Natural killer cell (primary cell): Measurements from ENCODE around the gene RELN. TPM values are rescaled to one million over a fixed set of nuclear protein-coding genes. Genes with fewer than 3 reads are reported as not detected.

Experiments used
- ATAC-seq, 3 donors: fragments of 150-1000 bp in 2 of 3; fragments of 200-7000 bp in 1 of 3; cut with Tn5 transposase; 1 replicate in 1 of 3; 2 replicates in 2 of 3; pipeline ENCODE4 v1.10.0; 2021; ENCODE audit warnings: mild to moderate bottlenecking in 2 of 3, moderate library complexity in 2 of 3
- DNase-seq, 2 donors: peaks; one replicate each; pipeline versions ENCODE4 v3.0.0 to v3.0.0-alpha.2; 2013 to 2021; ENCODE audit warnings: mixed read lengths in 1 of 2
- H3K27ac ChIP-seq: one replicate; pipeline ENCODE4 v1.5.1; 2013; ENCODE audit warnings: mild to moderate bottlenecking, low read length
- H3K27me3 ChIP-seq: one replicate; pipeline ENCODE4 v1.6.1; 2013; ENCODE audit warnings: low read length; ENCODE audit not compliant: control insufficient read depth, insufficient read depth
- H3K36me3 ChIP-seq: one replicate; pipeline ENCODE4 v1.6.1; 2013; ENCODE audit warnings: low read length; ENCODE audit not compliant: control insufficient read depth, insufficient read depth
- H3K4me1 ChIP-seq: one replicate; pipeline ENCODE4 v1.6.1; 2013; ENCODE audit warnings: low read length; ENCODE audit not compliant: control insufficient read depth, insufficient read depth
- H3K4me3 ChIP-seq: one replicate; pipeline ENCODE4 v1.5.1; 2013; ENCODE audit warnings: low read length
- H3K9me3 ChIP-seq: one replicate; pipeline ENCODE4 v1.6.1; 2013; ENCODE audit warnings: low read length; ENCODE audit not compliant: control insufficient read depth, insufficient read depth
- H3K27ac Mint-ChIP-seq, 2 donors: one replicate each; pipeline ENCODE4 v1.8.0; 2022; ENCODE audit warnings: mild to moderate bottlenecking in 2 of 2, mixed read lengths in 2 of 2, moderate library complexity in 1 of 2
- H3K27me3 Mint-ChIP-seq, 2 donors: one replicate each; pipeline ENCODE4 v1.8.0; 2022; ENCODE audit warnings: low read depth in 2 of 2, mixed read lengths in 2 of 2
- H3K36me3 Mint-ChIP-seq: one replicate; pipeline ENCODE4 v1.8.0; 2022; ENCODE audit warnings: mixed read lengths
- H3K4me1 Mint-ChIP-seq, 2 donors: one replicate each; pipeline ENCODE4 v1.8.0; 2022; ENCODE audit warnings: mixed read lengths in 2 of 2
- H3K4me3 Mint-ChIP-seq: one replicate; pipeline ENCODE4 v1.8.0; 2022; ENCODE audit warnings: mild to moderate bottlenecking, moderate library complexity, mixed read lengths
- H3K9me3 Mint-ChIP-seq, 2 donors: one replicate each; pipeline ENCODE4 v1.8.0; 2022; ENCODE audit warnings: mixed read lengths in 2 of 2
- WGBS: methylation state at CpG from one replicate; pipeline ENCODE4 v1.1.7; 2013; ENCODE audit warnings: missing lambda C conversion rate; ENCODE audit not compliant: insufficient coverage; 5-methylcytosine and 5-hydroxymethylcytosine counted together
- intact Hi-C: fragments of 100-400 bp; cut with micrococcal nuclease; formaldehyde crosslinking; loops from one replicate; pipeline ENCODE4 v1.14.2; 2022
- total RNA-seq, 4 donors: library from RNA; stranded (reverse); fragments of 120-200 nt in 1 of 4; gene quantifications; one replicate each; pipeline versions ENCODE4 v1.2.3 to v1.2.4, GENCODE V29; 2013 to 2022
- TF ChIP-seq, protein P1 (sequence below): fragments of 200-600 bp; IDR thresholded peaks from one replicate; pipeline ENCODE4 v1.8.0; 2022; ENCODE audit warnings: antibody characterized with exemption

RELN gene
- total RNA-seq, 3 donors from 2014 or later (not counting 1 experiment from before 2014, with no cell fraction given), result not detected

GRCh38 chr7:103651593-103652377 is 337.7 kb downstream of the RELN start:
- no peaks in the 10 kb centered on the region for H3K4me1 Mint-ChIP-seq
- H3K27me3 Mint-ChIP-seq, result peaks cover 0 to 3% of the 10 kb centered on the region in 2 donors
- no peak overlapping the region for H3K27ac Mint-ChIP-seq
- no peaks in the 10 kb centered on the region for H3K27me3 ChIP-seq
- intact Hi-C loops, result no loop called here
- no peak overlapping the region for H3K4me3 ChIP-seq
- H3K4me3 Mint-ChIP-seq, result no peak overlapping the region
- peaks cover 7% of the 10 kb centered on the region for H3K36me3 Mint-ChIP-seq
- no peaks in the 10 kb centered on the region for H3K9me3 ChIP-seq
- DNase-seq (no peak), ATAC-seq (no peak)
- WGBS, result 10% methylated on average over 2 of the region's 3 CpGs
- H3K4me1 ChIP-seq, result no peaks in the 10 kb centered on the region
- H3K9me3 Mint-ChIP-seq, result peaks cover 4 to 8% of the 10 kb centered on the region in 2 donors
- no peaks in the 10 kb centered on the region for H3K36me3 ChIP-seq
- no peak overlapping the region for H3K27ac ChIP-seq
- TF ChIP-seq, protein P1, sequence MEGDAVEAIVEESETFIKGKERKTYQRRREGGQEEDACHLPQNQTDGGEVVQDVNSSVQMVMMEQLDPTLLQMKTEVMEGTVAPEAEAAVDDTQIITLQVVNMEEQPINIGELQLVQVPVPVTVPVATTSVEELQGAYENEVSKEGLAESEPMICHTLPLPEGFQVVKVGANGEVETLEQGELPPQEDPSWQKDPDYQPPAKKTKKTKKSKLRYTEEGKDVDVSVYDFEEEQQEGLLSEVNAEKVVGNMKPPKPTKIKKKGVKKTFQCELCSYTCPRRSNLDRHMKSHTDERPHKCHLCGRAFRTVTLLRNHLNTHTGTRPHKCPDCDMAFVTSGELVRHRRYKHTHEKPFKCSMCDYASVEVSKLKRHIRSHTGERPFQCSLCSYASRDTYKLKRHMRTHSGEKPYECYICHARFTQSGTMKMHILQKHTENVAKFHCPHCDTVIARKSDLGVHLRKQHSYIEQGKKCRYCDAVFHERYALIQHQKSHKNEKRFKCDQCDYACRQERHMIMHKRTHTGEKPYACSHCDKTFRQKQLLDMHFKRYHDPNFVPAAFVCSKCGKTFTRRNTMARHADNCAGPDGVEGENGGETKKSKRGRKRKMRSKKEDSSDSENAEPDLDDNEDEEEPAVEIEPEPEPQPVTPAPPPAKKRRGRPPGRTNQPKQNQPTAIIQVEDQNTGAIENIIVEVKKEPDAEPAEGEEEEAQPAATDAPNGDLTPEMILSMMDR, result no peak

DNA sequence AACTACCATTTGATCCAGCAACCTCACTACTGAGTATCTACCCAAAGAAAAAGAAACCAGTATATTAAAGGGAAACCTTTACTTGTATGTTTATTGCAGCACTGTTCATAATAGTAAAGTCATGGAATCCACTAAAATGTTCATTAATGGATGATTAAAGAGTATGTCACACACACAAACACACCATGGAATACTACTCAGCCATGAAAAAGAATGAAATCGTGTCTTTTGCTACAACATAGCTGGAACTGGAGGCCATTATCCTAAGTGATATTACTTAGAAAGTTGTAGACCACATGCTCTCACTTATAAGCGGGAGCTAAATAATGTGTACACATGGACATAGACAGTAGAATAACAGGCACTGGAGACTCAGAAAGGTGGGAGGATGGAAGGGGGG is 340.4 kb downstream of the RELN start:
- no peaks in the 10 kb centered on the region for H3K27me3 ChIP-seq
- no peak for DNase-seq
- no peak overlapping the region for H3K4me3 ChIP-seq
- no peaks in the 10 kb centered on the region for H3K9me3 ChIP-seq
- intact Hi-C loops, result no loop called here
- TF ChIP-seq, protein P1, result no peak
- no peaks in the 10 kb centered on the region for H3K36me3 ChIP-seq
- Mint-ChIP-seq H3K27ac (no peak overlapping the region), H3K4me1 (no peaks in the 10 kb centered on the region), H3K27me3 (peaks cover 0 to 3% of the 10 kb centered on the region in 2 donors), H3K4me3 (no peak overlapping the region), H3K9me3 (peaks cover 7 to 12% of the 10 kb centered on the region in 2 donors), H3K36me3 (peaks cover 8% of the 10 kb centered on the region)
- ATAC-seq, result no peak
- H3K4me1 ChIP-seq, result no peaks in the 10 kb centered on the region
- no peak overlapping the region for H3K27ac ChIP-seq
- WGBS, result 89% methylated on average over 1 of the region's 2 CpGs

- TF ChIP-seq, protein P1, result no peak
- H3K4me1 ChIP-seq, result no peaks in the 10 kb centered on the region
- no peak overlapping the region for H3K4me3 ChIP-seq
- ATAC-seq, result no peak
- H3K27me3 Mint-ChIP-seq, result peaks cover 0 to 3% of the 10 kb centered on the region in 2 donors
- WGBS, result 0% methylated on average over 1 of the region's 1 CpG
- no peak for DNase-seq
- no peaks in the 10 kb centered on the region for H3K27me3 ChIP-seq
- peaks cover 15% of the 10 kb centered on the region for H3K36me3 Mint-ChIP-seq
- no peaks in the 10 kb centered on the region for H3K9me3 ChIP-seq
- H3K27ac ChIP-seq, result no peak overlapping the region
- peaks cover 9 to 15% of the 10 kb centered on the region in 2 donors for H3K9me3 Mint-ChIP-seq
- no peaks in the 10 kb centered on the region for H3K4me1 Mint-ChIP-seq
- intact Hi-C loops, result no loop called here
- no peak overlapping the region for H3K4me3 Mint-ChIP-seq
- no peak overlapping the region for H3K27ac Mint-ChIP-seq
- H3K36me3 ChIP-seq, result no peaks in the 10 kb centered on the region
Measured at GRCh38 chr7:103648135-103648534, 341.3 kb downstream of the RELN start.
